ENCODE results near the gene ZNF652. TPM values are rescaled to one million over a fixed set of nuclear protein-coding genes. Genes with fewer than 3 reads are reported as not detected.

ZNF652 gene
- polyA plus RNA-seq, 1 of the 3 experiments (the other 2 are of a cell fraction), result 5.1 TPM

GRCh38 chr17:49288388-49288787 is 73.7 kb downstream of the ZNF652 start:
- Histone ChIP-seq H3K79me2 (ENCODE audit: insufficient read depth) (no peaks in the 10 kb centered on the region), H4K20me1 (ENCODE audit: insufficient read depth) (0 out of 2 replicates have a peak, but pooled peaks cover 5% of the 10 kb centered on the region), H3K9ac (no peak overlapping the region), H3K4me3 (ENCODE audit: low read depth in 2 of 2, low read length in 1 of 2) (no peak overlapping the region), H3K9me3 (no peaks in the 10 kb centered on the region), H3K27ac (ENCODE audit: low read depth in 2 of 2, low read length in 1 of 2) (no peak overlapping the region), H3K4me1 (ENCODE audit: control insufficient read depth in 1 of 2, insufficient read depth in 2 of 2, low read depth in 1 of 2, low read length in 1 of 2) (no peaks in the 10 kb centered on the region), H2AFZ (ENCODE audit: low read depth) (no peak overlapping the region), H3K9me2 (no peaks in the 10 kb centered on the region), H3K27me3 (ENCODE audit: insufficient read depth) (no peaks in the 10 kb centered on the region), H3F3A (replicated peaks; ENCODE audit: insufficient read depth) (peaks cover 24% of the 10 kb centered on the region), H3K36me3 (replicated peaks in 1 of 2; ENCODE audit: control insufficient read depth in 1 of 2, insufficient read depth in 2 of 2, low read length in 1 of 2) (peaks cover 15 to 39% of the 10 kb centered on the region in 2 experiments), H3K4me2 (no peak overlapping the region)
- 96% methylated on average over 1 of the region's 1 CpG for WGBS (ENCODE audit: low lambda C conversion rate)
- CTCF ChIA-PET, result interaction anchor here (0.7 to 1.6 kb wide), 2 partner anchors 27 to 66 kb away, joined by 3 to 5 read pairs; no protein-coding TSS in a partner anchor
- no peak for TF ChIP-seq EP300 (IDR thresholded peaks at IDR 0.05; ENCODE audit: borderline replicate concordance in 1 of 2, low read depth in 1 of 2, low read length in 1 of 2)
- TF ChIP-seq CHD2 (IDR thresholded peaks at IDR 0.05; ENCODE audit: low read length, partially characterized antibody), result no peak
- no peak for TF ChIP-seq YY1 (IDR thresholded peaks at IDR 0.05; ENCODE audit: low read depth)
- POLR2A ChIA-PET, result no interaction called here
- no peak for DNase-seq

GRCh38 chr17:49287481-49287880 is 74.6 kb downstream of the ZNF652 start:
- CTCF ChIA-PET, result interaction anchor here (0.7 to 0.8 kb wide), 2 partner anchors 12 to 65 kb away, joined by 3 to 4 read pairs; no protein-coding TSS in a partner anchor
- H2AFZ ChIP-seq (ENCODE audit: low read depth), result no peak overlapping the region
- H3K9me2 ChIP-seq, result no peaks in the 10 kb centered on the region
- WGBS (ENCODE audit: low lambda C conversion rate), result 94% methylated on average over 11 of the region's 11 CpGs
- H3K4me2 ChIP-seq, result no peak overlapping the region
- H3F3A ChIP-seq (replicated peaks; ENCODE audit: insufficient read depth), result peaks cover 15% of the 10 kb centered on the region
- no peak overlapping the region for H3K27ac ChIP-seq (ENCODE audit: low read depth in 2 of 2, low read length in 1 of 2)
- POLR2A ChIA-PET, result no interaction called here
- H3K9me3 ChIP-seq, result no peaks in the 10 kb centered on the region
- 0 out of 2 replicates have a peak, but pooled peaks cover 5% of the 10 kb centered on the region for H4K20me1 ChIP-seq (ENCODE audit: insufficient read depth)
- H3K9ac ChIP-seq, result no peak overlapping the region
- no peaks in the 10 kb centered on the region for H3K27me3 ChIP-seq (ENCODE audit: insufficient read depth)
- no peak for DNase-seq
- no peaks in the 10 kb centered on the region for H3K4me1 ChIP-seq (ENCODE audit: control insufficient read depth in 1 of 2, insufficient read depth in 2 of 2, low read depth in 1 of 2, low read length in 1 of 2)
- H3K79me2 ChIP-seq (ENCODE audit: insufficient read depth), result no peaks in the 10 kb centered on the region
- peaks cover 6 to 30% of the 10 kb centered on the region in 2 experiments for H3K36me3 ChIP-seq (replicated peaks in 1 of 2; ENCODE audit: control insufficient read depth in 1 of 2, insufficient read depth in 2 of 2, low read length in 1 of 2)
- H3K4me3 ChIP-seq (ENCODE audit: low read depth in 2 of 2, low read length in 1 of 2), result no peak overlapping the region
- no peak for TF ChIP-seq CTCF (IDR thresholded peaks at IDR 0.05)
- TF ChIP-seq NRF1 (IDR thresholded peaks at IDR 0.05; ENCODE audit: low read depth, low read length), result no peak
- TF ChIP-seq POLR2AphosphoS5 (IDR thresholded peaks at IDR 0.05; ENCODE audit: low read depth, low read length), result no peak
- no peak for TF ChIP-seq FOXM1 (IDR thresholded peaks at IDR 0.05; ENCODE audit: low read depth)
- TF ChIP-seq TAF1 (IDR thresholded peaks at IDR 0.05; ENCODE audit: borderline replicate concordance, low read depth, low read length), result no peak
- no peak for TF ChIP-seq EZH2phosphoT487 (IDR thresholded peaks at IDR 0.05; ENCODE audit: borderline replicate concordance, low read depth)
- no peak for TF ChIP-seq TEAD4 (IDR thresholded peaks at IDR 0.05; ENCODE audit: borderline replicate concordance, insufficient read depth)
- TF ChIP-seq PBX3 (IDR thresholded peaks at IDR 0.05), result no peak
- TF ChIP-seq SMC3 (IDR thresholded peaks at IDR 0.05; ENCODE audit: low read depth, low read length), result no peak
- no peak for TF ChIP-seq TCF12 (IDR thresholded peaks at IDR 0.05)
- TF ChIP-seq YY1 (IDR thresholded peaks at IDR 0.05; ENCODE audit: low read depth), result no peak
- no peak for TF ChIP-seq RCOR1 (IDR thresholded peaks at IDR 0.05; ENCODE audit: low read length)
- TF ChIP-seq ELF1 (IDR thresholded peaks at IDR 0.05), result no peak
- no peak for TF ChIP-seq IRF3 (IDR thresholded peaks at IDR 0.05; ENCODE audit: low read depth, low read length)
- TF ChIP-seq RAD21 (IDR thresholded peaks at IDR 0.05; ENCODE audit: low read length), result no peak
- TF ChIP-seq MEF2A (IDR thresholded peaks at IDR 0.05; ENCODE audit: borderline replicate concordance, low read depth), result no peak
- TF ChIP-seq REST (IDR thresholded peaks at IDR 0.05; ENCODE audit: low read depth, low read length), result no peak
